Upper lobe of left lung (tissue), 4 donors: ENCODE measurements around the gene PELI2.

Experiments used
- POLR2A ChIP-seq, 4 donors: fragments of 450-650 bp; IDR thresholded peaks; one replicate each; pipeline ENCODE4 v1.5.1; 2016 to 2017; ENCODE audit warnings: antibody characterized with exemption in 4 of 4, mild to moderate bottlenecking in 2 of 4
- POLR2AphosphoS5 ChIP-seq, 2 donors: sonication (generic); formaldehyde crosslinking; IDR thresholded peaks; one replicate each; pipeline ENCODE4 v1.5.1; 2017; ENCODE audit warnings: antibody characterized with exemption in 2 of 2
- TF ChIP-seq, protein P1 (sequence below), 6 experiments: fragments of 450-650 bp in 4 of 6; fragments of 200-600 bp in 2 of 6; sonication (generic) in 2 of 6; IDR thresholded peaks; one replicate each; pipeline ENCODE4 v1.5.1; 2016 to 2019; ENCODE audit warnings: antibody characterized with exemption in 6 of 6

DNA sequence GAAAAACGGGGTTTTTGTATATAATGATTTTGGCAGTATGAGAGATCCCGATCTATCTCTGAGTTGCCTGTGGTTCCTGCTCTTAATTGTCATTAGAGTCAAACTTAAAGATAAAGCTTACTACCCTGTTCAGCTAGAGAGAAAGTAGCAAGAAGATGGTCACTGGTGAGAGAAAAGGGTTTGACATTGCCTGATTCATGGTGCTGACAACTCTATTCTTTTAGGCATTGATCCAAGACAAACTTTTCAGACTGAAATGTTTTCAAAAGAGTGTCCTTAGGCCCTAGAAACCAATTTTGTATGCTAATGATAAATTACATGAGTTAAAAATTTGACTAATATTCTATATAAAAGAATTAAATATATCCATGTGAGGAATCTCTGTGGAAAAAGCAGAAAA lies 35.1 kb downstream of the PELI2 start:
- no peak for TF ChIP-seq POLR2AphosphoS5 (IDR thresholded peaks at IDR 0.05)
- no peak for TF ChIP-seq POLR2A (IDR thresholded peaks at IDR 0.05)
- TF ChIP-seq, protein P1, sequence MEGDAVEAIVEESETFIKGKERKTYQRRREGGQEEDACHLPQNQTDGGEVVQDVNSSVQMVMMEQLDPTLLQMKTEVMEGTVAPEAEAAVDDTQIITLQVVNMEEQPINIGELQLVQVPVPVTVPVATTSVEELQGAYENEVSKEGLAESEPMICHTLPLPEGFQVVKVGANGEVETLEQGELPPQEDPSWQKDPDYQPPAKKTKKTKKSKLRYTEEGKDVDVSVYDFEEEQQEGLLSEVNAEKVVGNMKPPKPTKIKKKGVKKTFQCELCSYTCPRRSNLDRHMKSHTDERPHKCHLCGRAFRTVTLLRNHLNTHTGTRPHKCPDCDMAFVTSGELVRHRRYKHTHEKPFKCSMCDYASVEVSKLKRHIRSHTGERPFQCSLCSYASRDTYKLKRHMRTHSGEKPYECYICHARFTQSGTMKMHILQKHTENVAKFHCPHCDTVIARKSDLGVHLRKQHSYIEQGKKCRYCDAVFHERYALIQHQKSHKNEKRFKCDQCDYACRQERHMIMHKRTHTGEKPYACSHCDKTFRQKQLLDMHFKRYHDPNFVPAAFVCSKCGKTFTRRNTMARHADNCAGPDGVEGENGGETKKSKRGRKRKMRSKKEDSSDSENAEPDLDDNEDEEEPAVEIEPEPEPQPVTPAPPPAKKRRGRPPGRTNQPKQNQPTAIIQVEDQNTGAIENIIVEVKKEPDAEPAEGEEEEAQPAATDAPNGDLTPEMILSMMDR (IDR thresholded peaks at IDR 0.05), result no peak
